Tibial artery (tissue), 4 donors: ENCODE measurements around the gene ZNF205.

Experiments
- DNase-seq, 2 donors: peaks; one replicate each; pipeline ENCODE4 v3.0.0-alpha.2; 2019
- H3K27ac ChIP-seq, 2 donors: fragments of 200-600 bp; sonication (generic) in 1 of 2; 1 replicate in 1 of 2; 2 replicates in 1 of 2; pipeline ENCODE4 v1.5.1; 2018 to 2019; ENCODE audit warnings: mild to moderate bottlenecking in 1 of 2
- H3K27me3 ChIP-seq, 2 donors: fragments of 200-600 bp; sonication (generic) in 1 of 2; one replicate each; pipeline versions ENCODE4 v1.5.1 to v1.6.0; 2016 to 2019
- H3K36me3 ChIP-seq, 3 donors: fragments of 200-600 bp; sonication (generic) in 2 of 3; one replicate each; pipeline ENCODE4 v1.5.1; 2016 to 2019; ENCODE audit warnings: mild to moderate bottlenecking in 2 of 3
- H3K4me1 ChIP-seq, 4 donors: fragments of 200-600 bp; sonication (generic) in 2 of 4; 1 replicate in 3 of 4; 2 replicates in 1 of 4; pipeline ENCODE4 v1.5.1; 2016 to 2019
- H3K4me3 ChIP-seq, 2 donors: fragments of 200-600 bp; sonication (generic) in 1 of 2; 1 replicate in 1 of 2; 2 replicates in 1 of 2; pipeline ENCODE4 v1.5.1; 2018 to 2019; ENCODE audit warnings: mild to moderate bottlenecking in 2 of 2
- H3K9me3 ChIP-seq, 3 donors: fragments of 200-600 bp; sonication (generic) in 1 of 3; one replicate each; pipeline ENCODE4 v1.5.1; 2016 to 2019
- intact Hi-C: fragments of 100-400 bp; cut with DNase I; formaldehyde crosslinking; loops from one replicate; pipeline ENCODE4 v1.15.0; 2023; ENCODE audit warnings: low total_unique reads
- TF ChIP-seq, protein P1 (sequence below), 2 experiments: fragments of 200-600 bp in 1 of 2; fragments of 450-650 bp in 1 of 2; IDR thresholded peaks; one replicate each; pipeline ENCODE4 v1.5.1; 2017 to 2019; ENCODE audit warnings: antibody characterized with exemption in 2 of 2, mild to moderate bottlenecking in 1 of 2, moderate library complexity in 1 of 2

The ZNF205 gene

DNA sequence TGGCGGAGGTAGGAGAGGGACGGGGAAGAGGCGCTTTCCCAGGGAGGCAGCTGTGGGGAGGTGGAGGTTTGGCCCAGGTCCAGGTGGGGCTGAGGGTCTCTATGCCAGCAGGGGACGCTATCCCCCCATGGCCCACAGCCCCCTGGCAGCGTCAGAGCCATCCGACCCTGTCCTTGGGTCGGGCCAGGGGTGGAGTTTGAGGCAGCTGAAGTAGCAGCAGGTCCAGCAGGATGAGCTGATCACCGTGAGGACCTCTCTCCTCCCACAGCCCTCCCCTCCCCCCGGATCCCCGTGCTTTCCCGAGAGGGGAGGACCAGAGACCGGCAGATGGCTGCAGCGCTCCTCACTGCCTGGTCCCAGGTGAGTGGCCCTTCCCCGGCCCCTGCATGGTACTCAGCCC is 3.2 kb downstream of the ZNF205 start:
- Histone ChIP-seq H3K4me3 (no peak overlapping the region), H3K27ac (no peak overlapping the region), H3K9me3 (no peaks in the 10 kb centered on the region), H3K36me3 (peaks cover 19 to 62% (median 48%) of the 10 kb centered on the region in 3 donors), H3K4me1 (peaks cover 0 to 30% (median 26%) of the 10 kb centered on the region in 4 donors), H3K27me3 (no peaks in the 10 kb centered on the region)
- no peak for DNase-seq
- TF ChIP-seq, protein P1, sequence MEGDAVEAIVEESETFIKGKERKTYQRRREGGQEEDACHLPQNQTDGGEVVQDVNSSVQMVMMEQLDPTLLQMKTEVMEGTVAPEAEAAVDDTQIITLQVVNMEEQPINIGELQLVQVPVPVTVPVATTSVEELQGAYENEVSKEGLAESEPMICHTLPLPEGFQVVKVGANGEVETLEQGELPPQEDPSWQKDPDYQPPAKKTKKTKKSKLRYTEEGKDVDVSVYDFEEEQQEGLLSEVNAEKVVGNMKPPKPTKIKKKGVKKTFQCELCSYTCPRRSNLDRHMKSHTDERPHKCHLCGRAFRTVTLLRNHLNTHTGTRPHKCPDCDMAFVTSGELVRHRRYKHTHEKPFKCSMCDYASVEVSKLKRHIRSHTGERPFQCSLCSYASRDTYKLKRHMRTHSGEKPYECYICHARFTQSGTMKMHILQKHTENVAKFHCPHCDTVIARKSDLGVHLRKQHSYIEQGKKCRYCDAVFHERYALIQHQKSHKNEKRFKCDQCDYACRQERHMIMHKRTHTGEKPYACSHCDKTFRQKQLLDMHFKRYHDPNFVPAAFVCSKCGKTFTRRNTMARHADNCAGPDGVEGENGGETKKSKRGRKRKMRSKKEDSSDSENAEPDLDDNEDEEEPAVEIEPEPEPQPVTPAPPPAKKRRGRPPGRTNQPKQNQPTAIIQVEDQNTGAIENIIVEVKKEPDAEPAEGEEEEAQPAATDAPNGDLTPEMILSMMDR (IDR thresholded peaks at IDR 0.05) = no peak
- intact Hi-C loops = no loop called here

DNA sequence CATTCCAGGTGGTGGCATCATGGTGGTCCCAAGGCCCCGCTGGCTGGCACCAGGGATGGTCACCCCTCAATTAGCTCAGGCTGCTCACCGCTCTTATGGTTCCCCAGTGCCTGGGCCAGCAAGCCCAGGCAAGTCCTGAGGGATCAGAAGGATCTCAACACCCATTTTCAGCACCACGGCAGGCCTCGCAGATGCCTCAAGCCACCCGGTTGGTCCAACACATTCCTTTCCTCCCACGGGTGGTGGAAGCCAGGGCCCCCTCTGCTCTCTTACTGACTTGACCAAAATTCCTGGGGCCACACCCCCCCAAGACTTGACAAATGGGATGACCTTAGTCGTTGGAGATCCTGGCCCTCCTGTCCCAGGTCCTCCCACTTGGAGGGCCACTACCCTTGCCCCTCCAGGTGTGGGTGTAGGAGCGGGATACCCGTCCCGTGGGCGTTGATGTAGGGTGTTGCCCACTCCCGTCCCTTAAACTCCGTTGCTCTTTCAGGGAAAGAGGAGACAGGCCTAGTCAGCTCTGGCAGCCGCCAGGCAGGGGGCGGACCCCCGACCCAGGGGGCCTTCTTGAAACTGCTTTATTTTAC is 5.9 kb downstream of the ZNF205 start:
- no peaks in the 10 kb centered on the region for H3K27me3 ChIP-seq
- DNase-seq = no peak
- H3K4me1 ChIP-seq = peaks cover 0 to 14% (median 12%) of the 10 kb centered on the region in 4 donors
- H3K9me3 ChIP-seq = no peaks in the 10 kb centered on the region
- H3K27ac ChIP-seq = no peak overlapping the region
- H3K4me3 ChIP-seq = no peak overlapping the region
- peaks cover 19 to 69% (median 54%) of the 10 kb centered on the region in 3 donors for H3K36me3 ChIP-seq
- TF ChIP-seq, protein P1 (IDR thresholded peaks at IDR 0.05) = no peak
- intact Hi-C loops = no loop called here

DNA sequence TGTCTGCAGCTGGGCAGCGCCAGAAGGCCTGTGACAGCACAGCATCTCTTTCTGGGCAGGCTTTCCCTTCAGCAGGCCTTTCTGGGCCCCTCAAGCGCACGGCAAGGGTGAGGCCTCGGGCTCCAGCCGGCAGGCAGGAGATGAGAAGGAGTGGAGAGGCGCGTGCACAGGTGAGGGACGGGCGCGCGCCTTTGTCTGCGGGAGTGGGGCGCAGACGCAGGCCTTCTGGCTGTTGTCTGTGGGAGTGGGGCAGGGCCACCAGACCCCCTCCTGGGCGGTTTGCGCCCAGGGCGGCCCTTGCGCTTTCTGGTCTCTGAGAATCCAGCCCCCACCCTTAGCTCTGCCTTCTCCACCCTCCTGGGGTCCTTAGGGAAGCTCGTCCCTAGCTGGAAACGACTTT is 6.5 kb downstream of the ZNF205 start:
- Histone ChIP-seq H3K9me3 (no peaks in the 10 kb centered on the region), H3K27me3 (no peaks in the 10 kb centered on the region), H3K36me3 (peaks cover 19 to 69% (median 54%) of the 10 kb centered on the region in 3 donors), H3K27ac (no peak overlapping the region), H3K4me3 (no peak overlapping the region), H3K4me1 (peaks cover 0 to 14% (median 12%) of the 10 kb centered on the region in 4 donors)
- intact Hi-C loops = no loop called here
- DNase-seq = no peak
- TF ChIP-seq, protein P1 (IDR thresholded peaks at IDR 0.05) = no peak

DNA sequence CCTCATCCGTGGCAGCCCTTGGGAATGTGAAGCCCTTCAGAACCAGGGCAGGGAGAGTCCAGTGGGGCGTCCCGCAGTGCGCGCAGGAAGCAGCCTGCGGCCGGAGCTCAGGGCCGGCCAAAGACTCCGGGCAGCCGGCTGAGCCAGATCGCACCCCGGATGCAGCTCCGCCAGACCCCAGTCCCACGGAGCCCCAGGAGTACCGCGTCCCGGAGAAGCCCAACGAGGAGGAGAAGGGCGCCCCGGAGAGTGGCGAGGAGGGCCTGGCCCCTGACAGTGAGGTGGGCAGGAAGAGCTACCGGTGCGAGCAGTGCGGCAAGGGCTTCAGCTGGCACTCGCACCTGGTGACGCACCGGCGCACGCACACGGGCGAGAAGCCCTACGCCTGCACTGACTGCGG is 6.9 kb downstream of the ZNF205 start:
- no peaks in the 10 kb centered on the region for H3K9me3 ChIP-seq
- peaks cover 0 to 11% (median 8%) of the 10 kb centered on the region in 4 donors for H3K4me1 ChIP-seq
- no peak overlapping the region for H3K27ac ChIP-seq
- DNase-seq = no peak
- TF ChIP-seq, protein P1 (IDR thresholded peaks at IDR 0.05) = no peak
- H3K27me3 ChIP-seq = no peaks in the 10 kb centered on the region
- intact Hi-C loops = no loop called here
- peaks cover 19 to 68% (median 54%) of the 10 kb centered on the region in 3 donors for H3K36me3 ChIP-seq
- no peak overlapping the region for H3K4me3 ChIP-seq

DNA sequence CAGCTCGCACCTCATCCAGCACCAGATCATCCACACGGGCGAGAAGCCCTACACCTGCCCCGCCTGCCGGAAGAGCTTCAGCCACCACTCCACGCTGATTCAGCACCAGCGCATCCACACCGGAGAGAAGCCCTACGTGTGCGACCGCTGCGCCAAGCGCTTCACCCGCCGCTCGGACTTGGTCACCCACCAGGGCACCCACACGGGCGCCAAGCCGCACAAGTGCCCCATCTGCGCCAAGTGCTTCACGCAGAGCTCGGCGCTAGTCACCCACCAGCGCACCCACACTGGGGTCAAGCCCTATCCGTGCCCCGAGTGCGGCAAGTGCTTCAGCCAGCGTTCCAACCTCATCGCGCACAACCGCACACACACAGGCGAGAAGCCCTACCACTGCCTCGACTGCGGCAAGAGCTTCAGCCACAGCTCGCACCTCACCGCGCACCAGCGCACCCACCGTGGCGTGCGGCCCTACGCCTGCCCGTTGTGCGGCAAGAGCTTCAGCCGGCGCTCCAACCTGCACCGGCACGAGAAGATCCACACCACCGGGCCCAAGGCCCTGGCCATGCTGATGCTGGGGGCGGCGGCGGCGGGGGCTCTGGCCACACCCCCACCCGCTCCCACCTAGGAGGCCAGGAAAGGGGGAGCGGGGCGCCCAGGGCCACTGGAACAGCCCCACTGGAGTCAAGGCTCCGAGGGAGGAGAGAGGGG is 7.5 kb downstream of the ZNF205 start:
- Histone ChIP-seq H3K4me3 (no peak overlapping the region), H3K4me1 (peaks cover 0 to 8% (median 7%) of the 10 kb centered on the region in 4 donors), H3K27ac (no peak overlapping the region), H3K27me3 (no peaks in the 10 kb centered on the region), H3K36me3 (peaks cover 19 to 64% (median 54%) of the 10 kb centered on the region in 3 donors), H3K9me3 (no peaks in the 10 kb centered on the region)
- TF ChIP-seq, protein P1 (IDR thresholded peaks at IDR 0.05) = no peak
- intact Hi-C loops = loop anchor here (5.0 kb wide), 1 partner anchor 63 kb away; no protein-coding TSS in a partner anchor
- no peak for DNase-seq
